Measurements from ENCODE around the gene ABTB2. TPM values are rescaled to one million over a fixed set of nuclear protein-coding genes. Genes with fewer than 3 reads are reported as not detected.

ABTB2 gene
- total and polyA plus RNA-seq, 7 donors = 1.3 to 12.9 (median 2.5) TPM

- DNase-seq = no peak
- Histone ChIP-seq H3K4me3 (no peak overlapping the region), H3K4me1 (no peaks in the 10 kb centered on the region), H3K36me3 (no peaks in the 10 kb centered on the region), H3K27ac (no peak overlapping the region), H3K9me3 (no peaks in the 10 kb centered on the region), H3K27me3 (peaks cover 0 to 6% (median 0%) of the 10 kb centered on the region in 3 donors)
- intact Hi-C loops (cut with DNase I) = no loop called here
- 87 to 88% methylated on average over 6 of the region's 6 CpGs for WGBS, 2 donors
- TF ChIP-seq EP300 (IDR thresholded peaks at IDR 0.05) = no peak
- TF ChIP-seq CTCF (IDR thresholded peaks at IDR 0.05) = no peak
- no peak for TF ChIP-seq POLR2AphosphoS5 (IDR thresholded peaks at IDR 0.05)
- TF ChIP-seq POLR2A (IDR thresholded peaks at IDR 0.05) = no peak
Observed at GRCh38 chr11:34404280-34404679, 46.5 kb upstream of the ABTB2 start.

- Histone ChIP-seq H3K4me3 (no peak overlapping the region), H3K27me3 (peaks cover 0 to 6% (median 0%) of the 10 kb centered on the region in 3 donors), H3K36me3 (no peaks in the 10 kb centered on the region), H3K4me1 (no peaks in the 10 kb centered on the region), H3K27ac (no peak overlapping the region), H3K9me3 (no peaks in the 10 kb centered on the region)
- DNase-seq = no peak
- intact Hi-C loops (cut with DNase I) = no loop called here
- 43 to 73% methylated on average over 4 of the region's 4 CpGs for WGBS, 2 donors
- TF ChIP-seq CTCF (IDR thresholded peaks at IDR 0.05) (no peak), POLR2AphosphoS5 (IDR thresholded peaks at IDR 0.05) (no peak), POLR2A (IDR thresholded peaks at IDR 0.05) (no peak), EP300 (IDR thresholded peaks at IDR 0.05) (no peak)
Observed at GRCh38 chr11:34403431-34403830, 45.6 kb upstream of the ABTB2 start.

GRCh38 chr11:34397811-34398210 is 40.0 kb upstream of the ABTB2 start:
- H3K27me3 ChIP-seq = no peaks in the 10 kb centered on the region
- H3K36me3 ChIP-seq = no peaks in the 10 kb centered on the region
- 74 to 76% methylated on average over 2 of the region's 2 CpGs for WGBS, 2 donors
- intact Hi-C loops (cut with DNase I) = no loop called here
- peaks cover 0 to 5% (median 0%) of the 10 kb centered on the region in 4 donors for H3K4me1 ChIP-seq
- TF ChIP-seq POLR2A (IDR thresholded peaks at IDR 0.05) = no peak
- TF ChIP-seq EP300 (IDR thresholded peaks at IDR 0.05) = no peak
- no peak for TF ChIP-seq CTCF (IDR thresholded peaks at IDR 0.05)
- no peak for TF ChIP-seq POLR2AphosphoS5 (IDR thresholded peaks at IDR 0.05)
- DNase-seq = no peak
- peaks cover 0 to under 1% (median 0%) of the 10 kb centered on the region in 4 donors for H3K9me3 ChIP-seq
- no peak overlapping the region for H3K27ac ChIP-seq
- H3K4me3 ChIP-seq = no peak overlapping the region

- WGBS, 2 donors = 76 to 77% methylated on average over 1 of the region's 1 CpG
- no peak for TF ChIP-seq POLR2A (IDR thresholded peaks at IDR 0.05)
- H3K27me3 ChIP-seq = no peaks in the 10 kb centered on the region
Observed at GRCh38 chr11:34397120-34397519, 39.3 kb upstream of the ABTB2 start.

GRCh38 chr11:34395916-34396550 is 38.2 kb upstream of the ABTB2 start:
- no peak overlapping the region for H3K27ac ChIP-seq
- no peak for DNase-seq
- no peak overlapping the region for H3K4me3 ChIP-seq
- intact Hi-C loops (cut with DNase I) = no loop called here
- WGBS, 2 donors = 71 to 75% methylated on average over 1 of the region's 1 CpG
- no peaks in the 10 kb centered on the region for H3K27me3 ChIP-seq
- no peak for TF ChIP-seq CTCF (IDR thresholded peaks at IDR 0.05)
- no peak for TF ChIP-seq POLR2AphosphoS5 (IDR thresholded peaks at IDR 0.05)
- no peak for TF ChIP-seq POLR2A (IDR thresholded peaks at IDR 0.05)
- TF ChIP-seq EP300 (IDR thresholded peaks at IDR 0.05) = no peak
- H3K9me3 ChIP-seq = peaks cover 0 to 3% (median 0%) of the 10 kb centered on the region in 4 donors
- no peaks in the 10 kb centered on the region for H3K36me3 ChIP-seq
- peaks cover 0 to 5% (median 0%) of the 10 kb centered on the region in 4 donors for H3K4me1 ChIP-seq

More at GRCh38 chr11:34397120-34397519, 39.3 kb upstream of the ABTB2 start:
- no peak overlapping the region for H3K4me3 ChIP-seq
- intact Hi-C loops (cut with DNase I) = no loop called here
- no peaks in the 10 kb centered on the region for H3K36me3 ChIP-seq
- DNase-seq = no peak
- H3K9me3 ChIP-seq = peaks cover 0 to 3% (median 0%) of the 10 kb centered on the region in 4 donors
- no peak overlapping the region for H3K27ac ChIP-seq
- peaks cover 0 to 5% (median 0%) of the 10 kb centered on the region in 4 donors for H3K4me1 ChIP-seq
